GM12878 (cell line): ENCODE data around the gene MLLT3. TPM values are rescaled to one million over a fixed set of nuclear protein-coding genes. Genes with fewer than 3 reads are reported as not detected.

ENCODE experiments used
- ATAC-seq: fragments of 200-7000 bp; cut with Tn5 transposase; 3 replicates; pipeline ENCODE4 v1.9.1; 2020; ENCODE audit warnings: mild to moderate bottlenecking, moderate library complexity
- BruUV-seq: library from RNA; stranded (reverse); fragments of 400-500 nt; replicated peaks from 2 replicates; lab custom pipeline; 2021; lab: Mats Ljungman, UMichigan
- CTCF ChIA-PET: fragments of 300-600 bp; sonication (Branson Sonifier 250); formaldehyde crosslinking; extraction: SDS; loops from one replicate; lab custom pipeline; 2021; ENCODE audit warnings: inconsistent platforms; lab: Yijun Ruan, JAX
- POLR2A ChIA-PET: fragments of 350-600 bp; formaldehyde crosslinking; extraction: SDS; loops from one replicate; lab custom pipeline; 2021; ENCODE audit warnings: inconsistent platforms; lab: Charles Lee
- RAD21 ChIA-PET: fragments of 300-600 bp; sonication (Branson Sonifier 250); formaldehyde crosslinking; loops from one replicate; lab custom pipeline; 2023; ENCODE audit warnings: antibody characterized with exemption; ENCODE audit not compliant: unreplicated experiment; lab: Charles Lee
- SMC1A ChIA-PET: fragments of 300-600 bp; sonication (Branson Sonifier 250); formaldehyde crosslinking; loops from one replicate; lab custom pipeline; 2023; ENCODE audit not compliant: unreplicated experiment, uncharacterized antibody; lab: Charles Lee
- DNase-seq: peaks from one replicate; pipeline ENCODE4 v3.0.0-alpha.2; 2011; ENCODE audit warnings: low read depth, low spot score
- FAIRE-seq: peaks from 3 replicates; lab custom pipeline; 2011; peaks lifted over from hg19 to GRCh38; lab: Jason Lieb, UNC
- H2AFZ ChIP-seq: 2 replicates; pipeline ENCODE4 v1.6.0; 2011; ENCODE audit warnings: low read depth, low read length, control low read depth; ENCODE audit not compliant: control insufficient read depth
- H3K27ac ChIP-seq: 2 replicates; pipeline ENCODE4 v1.5.1; 2011; ENCODE audit warnings: control low read depth; ENCODE audit not compliant: control insufficient read depth, insufficient read depth
- H3K27me3 ChIP-seq, 2 experiments: replicated peaks in 1 of 2; 2 replicates each; pipeline versions ENCODE4 v1.6.0 to v1.6.1; 2011; ENCODE audit warnings: low read length in 1 of 2; ENCODE audit not compliant: control insufficient read depth in 2 of 2, insufficient read depth in 2 of 2
- H3K36me3 ChIP-seq, 2 experiments: 2 replicates each; pipeline ENCODE4 v1.5.1; 2011; ENCODE audit warnings: low read length in 1 of 2; ENCODE audit not compliant: control insufficient read depth in 2 of 2, insufficient read depth in 2 of 2
- H3K4me1 ChIP-seq: 2 replicates; pipeline ENCODE4 v1.6.1; 2011; ENCODE audit warnings: mild to moderate bottlenecking, low read length, moderate library complexity, mixed read lengths; ENCODE audit not compliant: control insufficient read depth, insufficient read depth
- H3K4me2 ChIP-seq: 2 replicates; pipeline ENCODE4 v1.6.0; 2011; ENCODE audit warnings: control low read depth; ENCODE audit not compliant: control insufficient read depth, insufficient read depth
- H3K4me3 ChIP-seq: fragments of 200-600 bp; sonication (generic); 2 replicates; pipeline ENCODE4 v1.5.1; 2016
- H3K79me2 ChIP-seq: 2 replicates; pipeline ENCODE4 v1.6.0; 2011; ENCODE audit warnings: low read length; ENCODE audit not compliant: control insufficient read depth, insufficient read depth
- H3K9ac ChIP-seq: 2 replicates; pipeline ENCODE4 v1.8.0; 2011; ENCODE audit warnings: low read length, control low read depth, mixed read lengths; ENCODE audit not compliant: control insufficient read depth, insufficient read depth
- H3K9me3 ChIP-seq: replicated peaks from 3 replicates; pipeline ENCODE4 v1.5.1; 2011; ENCODE audit warnings: mild to moderate bottlenecking, low read length; ENCODE audit not compliant: control insufficient read depth, insufficient read depth
- H4K20me1 ChIP-seq: 2 replicates; pipeline ENCODE4 v1.6.0; 2011; ENCODE audit not compliant: control insufficient read depth, insufficient read depth
- CHD2 ChIP-seq: IDR thresholded peaks from 2 replicates; pipeline ENCODE4 v1.6.1; 2011; ENCODE audit warnings: low read depth, low read length, improper control_type of control experiment, borderline replicate concordance
- ESRRA ChIP-seq: IDR thresholded peaks from 2 replicates; pipeline ENCODE4 v1.6.1; 2012; ENCODE audit warnings: mild to moderate bottlenecking, low read length, improper control_type of control experiment
- FOS ChIP-seq: IDR thresholded peaks from 3 replicates; pipeline ENCODE4 v1.6.1; 2011; ENCODE audit warnings: borderline replicate concordance; ENCODE audit not compliant: insufficient read length; ENCODE audit errors: extremely low read depth
- FOXK2 ChIP-seq: fragments of 450-650 bp; IDR thresholded peaks from 2 replicates; pipeline ENCODE4 v1.6.1; 2017; ENCODE audit warnings: mild to moderate bottlenecking, moderate library complexity
- NR2C2 ChIP-seq: IDR thresholded peaks from 2 replicates; pipeline ENCODE4 v1.6.1; 2011; ENCODE audit warnings: borderline replicate concordance, low read depth; ENCODE audit not compliant: control insufficient read depth, insufficient read length
- SP1 ChIP-seq: IDR thresholded peaks from one replicate; pipeline ENCODE4 v1.6.1; 2011; ENCODE audit warnings: low read depth, low read length
- SREBF1 ChIP-seq: IDR thresholded peaks from 2 replicates; pipeline ENCODE4 v1.6.1; 2012; ENCODE audit warnings: mild to moderate bottlenecking, low read length
- ZNF207 ChIP-seq: fragments of 450-650 bp; IDR thresholded peaks from 2 replicates; pipeline ENCODE4 v1.6.1; 2014; ENCODE audit warnings: antibody characterized with exemption, mild to moderate bottlenecking, borderline replicate concordance
- WGBS: methylation state at CpG from one replicate; pipeline ENCODE4 v1.1.6; 2016; ENCODE audit warnings: low lambda C conversion rate; ENCODE audit not compliant: insufficient replicate concordance, insufficient coverage; ENCODE audit errors: missing lambda C conversion rate; 5-methylcytosine and 5-hydroxymethylcytosine counted together
- in situ Hi-C: fragments of 300-500 bp; cut with MboI; formaldehyde crosslinking; loops from 9 replicates; pipeline ENCODE4 v1.14.3; 2018; ENCODE audit warnings: mixed read lengths
- intact Hi-C: fragments of 100-400 bp; cut with micrococcal nuclease; formaldehyde crosslinking; loops from one replicate; pipeline ENCODE4 v1.14.2; 2022; ENCODE audit not compliant: unreplicated experiment
- polyA plus RNA-seq, 11 experiments: library from polyadenylated mRNA; depleted of rRNA in 4 of 11; unstranded in 6 of 11; stranded (reverse) in 5 of 11; fragments of >200 nt; fragmentation: Nextera tagmentation in 4 of 11; fragmentation: Illumina TruSeq in 1 of 11; extraction: Ambion mirVana in 4 of 11; extraction: Trizol in 1 of 11; gene quantifications; 1 replicate in 1 of 11; 2 replicates in 10 of 11; pipeline versions ENCODE4 v1.2.1 to v1.2.3, GENCODE V29; 2011 to 2016; ENCODE audit warnings: inconsistent platforms in 2 of 11, missing spikeins in 2 of 11, low read depth in 1 of 11
- total RNA-seq, 4 experiments: library from RNA; depleted of rRNA in 3 of 4; stranded (reverse); fragments of >200 nt in 3 of 4; fragmentation: Illumina TruSeq in 1 of 4; extraction: Trizol in 1 of 4; gene quantifications; 2 replicates each; pipeline versions ENCODE4 v1.2.1 to v1.2.3, GENCODE V29; 2013 to 2021

The MLLT3 gene
- total and polyA plus RNA-seq, 10 of the 15 experiments (the other 5 are each of a cell fraction or from before 2014, with no cell fraction given): 17.7 to 72.3 (median 35.6) TPM

- in situ Hi-C loops (no loop called here), intact Hi-C loops (no loop called here)
- Histone ChIP-seq H3K79me2 (peaks cover 76% of the 10 kb centered on the region), H4K20me1 (no peaks in the 10 kb centered on the region), H3K4me3 (no peak overlapping the region), H2AFZ (no peak overlapping the region), H3K4me2 (no peak overlapping the region), H3K27me3 (no peaks in the 10 kb centered on the region), H3K9me3 (no peaks in the 10 kb centered on the region), H3K36me3 (no peaks in the 10 kb centered on the region), H3K9ac (no peak overlapping the region), H3K4me1 (peaks cover 42% of the 10 kb centered on the region), H3K27ac (no peak overlapping the region)
- FAIRE-seq (no peak), DNase-seq (no peak), ATAC-seq (no peak)
- ChIA-PET CTCF (interaction anchor here (0.6 to 1.6 kb wide), 3 partner anchors 12 to 134 kb away, joined by 3 to 4 read pairs (median 3); no protein-coding TSS in a partner anchor), POLR2A (no interaction called here), RAD21 (interaction anchor here (0.8 kb wide), 1 partner anchor 65 kb away, joined by 3 read pairs; the partner anchor contains the start of gene MLLT3), SMC1A (interaction anchor here (0.9 to 1.3 kb wide), 2 partner anchors 8 to 60 kb away, joined by 3 to 6 read pairs; no protein-coding TSS in a partner anchor)
- 35% methylated on average over 1 of the region's 1 CpG for WGBS
- no peak for TF ChIP-seq SP1
- no peak for TF ChIP-seq SREBF1
- TF ChIP-seq ZNF207: no peak
- TF ChIP-seq CHD2: no peak
- TF ChIP-seq ESRRA: no peak
- TF ChIP-seq FOXK2: no peak
- no peak for TF ChIP-seq FOS
- TF ChIP-seq NR2C2: no peak
- BruUV-seq: no TSS peak
Observed at GRCh38 chr9:20557285-20557684, 65.0 kb downstream of the MLLT3 start.
